CD4-positive, alpha-beta T cell (primary cell): ENCODE measurements around the gene CEP70. TPM values are rescaled to one million over a fixed set of nuclear protein-coding genes. Genes with fewer than 3 reads are reported as not detected.

Source experiments
- ATAC-seq: fragments of 200-7000 bp; cut with Tn5 transposase; one replicate; pipeline ENCODE4 v1.10.0; 2022; ENCODE audit warnings: mild to moderate bottlenecking; ENCODE audit not compliant: poor library complexity
- CTCF ChIA-PET: fragments of 350-600 bp; sonication (Branson Sonifier 250); formaldehyde crosslinking; loops from one replicate; lab custom pipeline; 2021; ENCODE audit warnings: antibody characterized with exemption, inconsistent platforms; lab: Charles Lee
- POLR2A ChIA-PET: fragments of 350-600 bp; sonication (Branson Sonifier 250); formaldehyde crosslinking; loops from one replicate; lab custom pipeline; 2021; ENCODE audit warnings: antibody characterized with exemption, inconsistent platforms; lab: Charles Lee
- DNase-seq, 14 experiments: peaks; one replicate each; pipeline ENCODE4 v3.0.0-alpha.2; 2013 to 2020; ENCODE audit warnings: mixed read lengths in 2 of 14
- H3K27ac ChIP-seq, 2 donors: one replicate each; pipeline versions ENCODE4 v1.5.1 to v1.7.0; 2013; ENCODE audit warnings: low read length in 2 of 2, low read depth in 1 of 2, mild to moderate bottlenecking in 1 of 2
- H3K27me3 ChIP-seq, 2 experiments: 1 replicate in 1 of 2; 2 replicates in 1 of 2; pipeline versions ENCODE4 v1.6.1 to v1.7.0; 2013; ENCODE audit warnings: low read length in 2 of 2, control low read depth in 1 of 2, mild to moderate bottlenecking in 1 of 2, moderate library complexity in 1 of 2; ENCODE audit not compliant: insufficient read depth in 2 of 2, control insufficient read depth in 1 of 2
- H3K36me3 ChIP-seq: one replicate; pipeline ENCODE4 v1.6.1; 2013; ENCODE audit warnings: low read length, control low read depth; ENCODE audit not compliant: insufficient read depth
- H3K4me1 ChIP-seq: one replicate; pipeline ENCODE4 v1.6.1; 2013; ENCODE audit warnings: low read length, control low read depth; ENCODE audit not compliant: insufficient read depth
- H3K4me3 ChIP-seq: one replicate; pipeline ENCODE4 v1.5.1; 2013; ENCODE audit warnings: mild to moderate bottlenecking, low read length, moderate library complexity
- H3K9me3 ChIP-seq, 2 experiments: 1 replicate in 1 of 2; 2 replicates in 1 of 2; pipeline versions ENCODE4 v1.6.1 to v1.7.0; 2013; ENCODE audit warnings: low read length in 2 of 2, mild to moderate bottlenecking in 2 of 2, control low read depth in 1 of 2, moderate library complexity in 1 of 2; ENCODE audit not compliant: control insufficient read depth in 1 of 2, insufficient read depth in 1 of 2
- H3K27ac Mint-ChIP-seq: one replicate; pipeline ENCODE4 v1.8.0; 2020; ENCODE audit warnings: mixed read lengths
- H3K27me3 Mint-ChIP-seq: one replicate; pipeline ENCODE4 v1.8.0; 2021; ENCODE audit warnings: mixed read lengths
- H3K36me3 Mint-ChIP-seq: one replicate; pipeline ENCODE4 v1.8.0; 2021; ENCODE audit warnings: low read depth, mixed read lengths
- H3K4me1 Mint-ChIP-seq: one replicate; pipeline ENCODE4 v1.8.0; 2021; ENCODE audit warnings: low read depth, mixed read lengths
- H3K4me3 Mint-ChIP-seq: one replicate; pipeline ENCODE4 v1.8.0; 2020; ENCODE audit warnings: mild to moderate bottlenecking, mixed read lengths
- H3K9me3 Mint-ChIP-seq: one replicate; pipeline ENCODE4 v1.8.0; 2020; ENCODE audit warnings: mixed read lengths
- intact Hi-C, 2 experiments: fragments of 100-400 bp; cut with DNase I in 1 of 2; cut with micrococcal nuclease in 1 of 2; formaldehyde crosslinking; loops; one replicate each; pipeline versions ENCODE4 v1.15.1 to v1.9.0; 2023 to 2025; cut with DNase I, micrococcal nuclease
- total RNA-seq, 174 experiments: library from RNA in 2 of 174; stranded (reverse) in 2 of 174; gene quantifications; one replicate each; pipeline ENCODE4 v1.2.3 and lab custom pipeline; 2021 to 2026
- TF ChIP-seq, protein P1 (sequence below): fragments of 200-600 bp; IDR thresholded peaks from one replicate; pipeline ENCODE4 v1.8.0; 2022; ENCODE audit warnings: antibody characterized with exemption, mild to moderate bottlenecking

The CEP70 gene
- total RNA-seq, 2 experiments from 2014 or later: 21.5 to 23.0 TPM

DNA sequence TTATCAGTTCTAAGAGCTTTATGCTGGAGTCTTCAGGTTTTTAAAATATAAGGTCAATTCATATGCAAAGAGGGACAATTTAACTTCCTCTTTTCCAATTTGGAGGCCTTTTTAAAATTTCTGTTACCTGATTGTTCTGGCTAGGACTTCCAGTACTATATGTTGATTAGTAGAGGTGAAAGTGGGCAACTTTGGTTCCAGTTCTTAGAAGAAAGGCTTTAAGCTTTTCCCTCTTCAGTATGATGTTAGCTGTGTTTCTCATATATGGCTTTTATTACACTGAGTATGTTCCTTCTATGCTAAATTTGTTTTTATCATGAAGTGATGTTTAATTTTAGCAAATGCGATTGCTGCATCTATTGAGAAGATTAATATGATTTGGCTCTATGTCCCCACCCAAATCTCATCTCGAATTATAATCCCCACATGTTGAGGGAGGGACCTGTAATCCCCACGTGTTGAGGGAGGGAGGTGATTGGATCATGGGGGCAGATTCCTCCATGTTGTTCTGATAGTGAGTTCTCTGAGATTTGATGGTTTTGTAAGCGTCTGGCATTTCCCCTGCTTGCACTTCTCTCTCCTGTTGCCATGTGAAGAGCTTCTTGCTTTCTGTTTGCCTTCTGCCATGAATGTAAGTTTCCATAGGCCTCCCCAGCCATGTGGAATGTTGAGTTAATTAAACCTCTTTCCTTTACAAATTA is 48.3 kb upstream of the CEP70 start:
- Mint-ChIP-seq H3K36me3 (peaks cover 45% of the 10 kb centered on the region), H3K4me1 (no peaks in the 10 kb centered on the region), H3K27ac (no peak overlapping the region), H3K4me3 (no peak overlapping the region), H3K27me3 (no peaks in the 10 kb centered on the region), H3K9me3 (peaks cover 35% of the 10 kb centered on the region)
- ChIA-PET CTCF (interaction anchor here (0.7 kb wide), 1 partner anchor 76 kb away, joined by 3 read pairs; no protein-coding TSS in a partner anchor), POLR2A (no interaction called here)
- intact Hi-C loops: no loop called here
- TF ChIP-seq, protein P1, sequence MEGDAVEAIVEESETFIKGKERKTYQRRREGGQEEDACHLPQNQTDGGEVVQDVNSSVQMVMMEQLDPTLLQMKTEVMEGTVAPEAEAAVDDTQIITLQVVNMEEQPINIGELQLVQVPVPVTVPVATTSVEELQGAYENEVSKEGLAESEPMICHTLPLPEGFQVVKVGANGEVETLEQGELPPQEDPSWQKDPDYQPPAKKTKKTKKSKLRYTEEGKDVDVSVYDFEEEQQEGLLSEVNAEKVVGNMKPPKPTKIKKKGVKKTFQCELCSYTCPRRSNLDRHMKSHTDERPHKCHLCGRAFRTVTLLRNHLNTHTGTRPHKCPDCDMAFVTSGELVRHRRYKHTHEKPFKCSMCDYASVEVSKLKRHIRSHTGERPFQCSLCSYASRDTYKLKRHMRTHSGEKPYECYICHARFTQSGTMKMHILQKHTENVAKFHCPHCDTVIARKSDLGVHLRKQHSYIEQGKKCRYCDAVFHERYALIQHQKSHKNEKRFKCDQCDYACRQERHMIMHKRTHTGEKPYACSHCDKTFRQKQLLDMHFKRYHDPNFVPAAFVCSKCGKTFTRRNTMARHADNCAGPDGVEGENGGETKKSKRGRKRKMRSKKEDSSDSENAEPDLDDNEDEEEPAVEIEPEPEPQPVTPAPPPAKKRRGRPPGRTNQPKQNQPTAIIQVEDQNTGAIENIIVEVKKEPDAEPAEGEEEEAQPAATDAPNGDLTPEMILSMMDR: no peak
- Histone ChIP-seq H3K4me1 (no peaks in the 10 kb centered on the region), H3K4me3 (no peak overlapping the region), H3K27ac (no peak overlapping the region), H3K9me3 (peaks cover 34 to 52% of the 10 kb centered on the region in 2 experiments), H3K36me3 (no peaks in the 10 kb centered on the region), H3K27me3 (no peaks in the 10 kb centered on the region)
- ATAC-seq (no peak), DNase-seq (no peak)

DNA sequence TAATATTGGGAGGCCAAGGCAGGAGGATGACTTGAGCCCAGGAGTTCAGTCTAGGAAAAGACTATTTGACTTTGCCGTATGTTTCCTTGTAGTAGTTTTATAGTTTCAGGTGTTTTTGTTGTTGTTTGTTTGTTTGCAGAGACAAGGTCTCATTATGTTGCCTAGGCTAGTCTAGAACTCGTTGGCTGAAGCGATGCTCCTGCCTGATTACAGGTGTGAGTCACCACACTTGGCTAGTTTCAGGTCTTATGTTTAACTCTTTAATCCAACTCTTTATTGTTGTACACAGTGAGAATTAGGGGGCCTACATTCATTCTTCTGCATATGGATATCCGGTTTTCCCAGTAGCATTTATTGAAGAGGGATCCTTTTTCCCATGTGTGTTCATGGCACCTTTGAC is 46.5 kb upstream of the CEP70 start:
- H3K4me3 ChIP-seq: no peak overlapping the region
- peaks cover 34 to 40% of the 10 kb centered on the region in 2 experiments for H3K9me3 ChIP-seq
- ChIA-PET CTCF (no interaction called here), POLR2A (no interaction called here)
- intact Hi-C loops: no loop called here
- Mint-ChIP-seq H3K27me3 (no peaks in the 10 kb centered on the region), H3K27ac (no peak overlapping the region), H3K9me3 (peaks cover 26% of the 10 kb centered on the region), H3K36me3 (peaks cover 30% of the 10 kb centered on the region), H3K4me1 (no peaks in the 10 kb centered on the region), H3K4me3 (no peak overlapping the region)
- no peak for DNase-seq
- no peaks in the 10 kb centered on the region for H3K36me3 ChIP-seq
- no peaks in the 10 kb centered on the region for H3K4me1 ChIP-seq
- TF ChIP-seq, protein P1: no peak
- no peaks in the 10 kb centered on the region for H3K27me3 ChIP-seq
- no peak overlapping the region for H3K27ac ChIP-seq
- no peak for ATAC-seq

DNA sequence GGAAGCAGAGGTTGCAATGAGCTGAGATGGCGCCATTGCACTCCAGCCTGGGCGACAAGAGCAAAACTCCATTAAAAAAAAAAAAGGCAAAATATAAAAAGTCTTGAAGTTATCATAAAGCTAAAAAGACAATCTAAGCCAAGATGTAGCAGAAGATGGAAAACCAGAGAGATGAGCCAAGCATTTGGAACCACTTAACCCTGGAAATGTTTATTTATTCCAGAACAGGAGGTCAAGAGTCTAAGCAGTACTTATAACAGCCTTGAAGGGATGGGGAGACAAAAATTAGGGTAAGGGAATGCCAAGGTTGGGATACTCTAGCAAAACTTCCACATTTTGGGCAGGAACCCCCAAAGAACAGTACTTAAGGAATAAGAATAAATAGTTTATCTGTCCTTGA is 44.6 kb upstream of the CEP70 start:
- Histone ChIP-seq H3K36me3 (no peaks in the 10 kb centered on the region), H3K4me1 (no peaks in the 10 kb centered on the region), H3K9me3 (peaks cover 21% of the 10 kb centered on the region in 2 experiments), H3K27ac (no peak overlapping the region), H3K4me3 (no peak overlapping the region), H3K27me3 (no peaks in the 10 kb centered on the region)
- TF ChIP-seq, protein P1: no peak
- ATAC-seq (no peak), DNase-seq (no peak)
- ChIA-PET POLR2A (no interaction called here), CTCF (no interaction called here)
- H3K9me3 Mint-ChIP-seq: peaks cover 17% of the 10 kb centered on the region
- H3K27ac Mint-ChIP-seq: no peak overlapping the region
- H3K36me3 Mint-ChIP-seq: peaks cover 20% of the 10 kb centered on the region
- no peak overlapping the region for H3K4me3 Mint-ChIP-seq
- intact Hi-C loops: no loop called here
- no peaks in the 10 kb centered on the region for H3K27me3 Mint-ChIP-seq
- no peaks in the 10 kb centered on the region for H3K4me1 Mint-ChIP-seq
